WI38 (cell line): ENCODE measurements around the gene MAP3K7CL.

Source experiments
- H3K4me3 ChIP-seq: 2 replicates; pipeline ENCODE4 v1.5.1; 2011; ENCODE audit warnings: low read depth, mild to moderate bottlenecking, control low read depth, low read length
- TF ChIP-seq, protein P1 (sequence below): IDR thresholded peaks from 2 replicates; pipeline ENCODE4 v1.5.1; 2012; ENCODE audit warnings: low read depth, mild to moderate bottlenecking, control low read depth, low read length

Gene MAP3K7CL

DNA sequence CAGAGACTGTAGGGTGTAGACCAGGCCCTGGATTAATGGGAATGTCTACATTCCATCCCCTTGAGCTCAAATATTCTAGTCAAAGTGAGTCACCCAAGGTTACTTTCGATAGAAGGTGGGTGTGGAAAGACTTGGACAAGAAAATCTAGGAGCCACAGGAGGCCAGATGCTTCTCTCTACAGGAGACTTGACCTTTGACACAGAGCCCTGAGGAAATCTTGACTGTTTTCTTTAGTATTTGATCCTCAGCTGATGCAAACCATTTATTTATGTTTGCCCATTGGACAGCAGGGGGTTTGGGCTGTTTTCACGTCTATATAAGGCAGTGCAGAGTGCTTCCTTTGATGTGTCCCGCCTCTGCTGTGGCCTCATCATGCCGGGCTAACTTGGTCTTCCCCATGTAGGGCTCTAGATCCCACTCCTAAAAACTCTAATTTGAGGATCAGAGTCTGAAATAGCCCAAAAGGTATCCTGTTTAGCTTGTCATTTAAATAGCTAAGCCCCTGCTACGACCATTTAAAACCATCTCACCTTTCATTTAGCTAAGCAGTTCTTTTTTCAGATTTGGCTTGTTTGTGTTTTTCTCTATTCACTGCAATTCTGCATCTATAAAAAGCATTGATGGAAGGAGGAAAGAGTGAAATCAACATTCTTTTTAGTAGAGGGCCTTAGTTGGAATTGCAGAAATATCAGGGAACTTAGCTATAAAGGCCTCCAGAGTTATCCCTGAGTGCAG is 15.5 kb upstream of the MAP3K7CL start:
- TF ChIP-seq, protein P1, sequence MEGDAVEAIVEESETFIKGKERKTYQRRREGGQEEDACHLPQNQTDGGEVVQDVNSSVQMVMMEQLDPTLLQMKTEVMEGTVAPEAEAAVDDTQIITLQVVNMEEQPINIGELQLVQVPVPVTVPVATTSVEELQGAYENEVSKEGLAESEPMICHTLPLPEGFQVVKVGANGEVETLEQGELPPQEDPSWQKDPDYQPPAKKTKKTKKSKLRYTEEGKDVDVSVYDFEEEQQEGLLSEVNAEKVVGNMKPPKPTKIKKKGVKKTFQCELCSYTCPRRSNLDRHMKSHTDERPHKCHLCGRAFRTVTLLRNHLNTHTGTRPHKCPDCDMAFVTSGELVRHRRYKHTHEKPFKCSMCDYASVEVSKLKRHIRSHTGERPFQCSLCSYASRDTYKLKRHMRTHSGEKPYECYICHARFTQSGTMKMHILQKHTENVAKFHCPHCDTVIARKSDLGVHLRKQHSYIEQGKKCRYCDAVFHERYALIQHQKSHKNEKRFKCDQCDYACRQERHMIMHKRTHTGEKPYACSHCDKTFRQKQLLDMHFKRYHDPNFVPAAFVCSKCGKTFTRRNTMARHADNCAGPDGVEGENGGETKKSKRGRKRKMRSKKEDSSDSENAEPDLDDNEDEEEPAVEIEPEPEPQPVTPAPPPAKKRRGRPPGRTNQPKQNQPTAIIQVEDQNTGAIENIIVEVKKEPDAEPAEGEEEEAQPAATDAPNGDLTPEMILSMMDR, result no peak
- no peak overlapping the region for H3K4me3 ChIP-seq

DNA sequence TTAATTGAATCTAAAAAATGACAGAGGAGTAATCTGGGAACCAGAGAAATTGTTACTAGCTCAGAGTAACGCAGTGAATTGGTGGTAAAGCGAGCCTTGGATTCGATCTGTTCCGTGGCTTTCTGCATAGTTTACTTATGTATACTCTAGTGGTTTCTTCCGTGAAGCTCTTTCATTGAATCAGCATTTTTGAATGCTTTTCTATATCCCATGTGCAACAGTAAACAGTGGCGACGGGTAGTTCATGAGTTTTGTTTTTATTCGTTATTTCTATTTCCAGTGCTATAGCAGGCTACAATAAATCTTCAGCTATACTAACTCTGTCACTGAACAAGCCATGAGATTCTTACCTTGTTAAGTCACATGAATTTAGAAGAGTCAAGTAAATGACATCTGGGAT is 14.5 kb upstream of the MAP3K7CL start:
- TF ChIP-seq, protein P1, result no peak
- no peak overlapping the region for H3K4me3 ChIP-seq

DNA sequence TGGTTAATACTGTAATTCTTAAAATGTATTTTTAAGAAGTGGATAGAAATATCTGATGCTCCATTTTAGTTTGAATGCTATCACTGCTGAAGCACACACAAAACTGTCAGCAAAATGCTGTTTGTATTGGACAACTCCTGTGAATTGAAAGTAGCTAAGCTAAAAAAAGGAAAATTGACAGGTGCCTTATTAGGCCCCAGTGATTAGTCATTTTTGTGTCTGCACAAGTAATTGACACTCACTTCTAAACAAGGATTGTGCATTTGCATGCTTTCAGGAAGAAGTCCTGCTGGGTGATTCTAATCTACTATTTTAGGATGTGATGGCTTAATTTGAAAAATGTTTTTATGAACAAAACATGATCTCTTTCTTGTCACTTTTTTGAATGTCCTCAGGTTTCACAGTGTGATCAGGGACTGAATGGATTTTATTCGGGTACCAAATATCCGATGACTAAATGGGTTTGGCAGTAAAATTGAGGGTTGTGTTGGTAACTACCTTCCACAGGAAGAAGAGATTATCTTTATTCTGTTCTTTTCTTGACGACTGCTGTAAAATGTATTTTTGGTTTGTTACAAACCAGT is 13.0 kb upstream of the MAP3K7CL start:
- no peak overlapping the region for H3K4me3 ChIP-seq
- TF ChIP-seq, protein P1, result no peak

DNA sequence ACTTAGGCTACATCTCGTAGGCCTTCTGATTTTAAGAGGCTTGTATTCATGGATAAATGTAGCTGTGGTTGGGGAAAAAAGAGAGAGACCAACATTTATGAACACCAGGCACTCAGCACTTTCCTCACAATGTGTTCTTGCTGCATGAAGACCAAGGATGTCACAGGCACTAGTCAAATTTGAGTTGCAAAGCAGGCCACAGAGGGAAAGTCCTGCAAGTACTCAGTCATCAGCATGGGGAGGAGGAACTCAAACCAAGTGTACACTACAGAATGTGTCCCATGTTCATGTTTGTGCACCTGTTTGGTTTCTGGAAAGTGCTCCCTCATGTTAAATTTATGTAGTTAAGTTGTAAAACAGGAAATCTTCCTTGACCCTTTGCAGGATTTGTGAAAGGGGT is 8.7 kb upstream of the MAP3K7CL start:
- no peak overlapping the region for H3K4me3 ChIP-seq
- TF ChIP-seq, protein P1, result no peak

DNA sequence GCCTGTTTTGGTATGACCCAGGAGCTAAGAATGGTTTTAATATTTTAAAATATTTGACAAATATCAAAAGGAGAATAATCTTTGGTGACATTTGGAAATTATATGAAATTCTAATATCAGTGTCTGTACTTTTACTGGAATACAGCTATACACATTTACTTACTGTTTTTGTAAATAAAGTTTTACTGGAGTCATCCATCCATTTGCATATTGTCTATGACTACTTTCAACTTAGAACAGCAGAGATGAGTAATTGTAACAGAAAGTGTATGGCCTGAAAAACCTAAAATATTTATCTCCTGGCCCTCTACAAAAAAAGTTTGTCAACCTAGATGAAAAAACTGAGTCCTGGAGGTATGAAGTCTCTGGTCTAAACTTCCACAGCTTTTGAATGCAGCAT is 5.8 kb upstream of the MAP3K7CL start:
- H3K4me3 ChIP-seq, result no peak overlapping the region

DNA sequence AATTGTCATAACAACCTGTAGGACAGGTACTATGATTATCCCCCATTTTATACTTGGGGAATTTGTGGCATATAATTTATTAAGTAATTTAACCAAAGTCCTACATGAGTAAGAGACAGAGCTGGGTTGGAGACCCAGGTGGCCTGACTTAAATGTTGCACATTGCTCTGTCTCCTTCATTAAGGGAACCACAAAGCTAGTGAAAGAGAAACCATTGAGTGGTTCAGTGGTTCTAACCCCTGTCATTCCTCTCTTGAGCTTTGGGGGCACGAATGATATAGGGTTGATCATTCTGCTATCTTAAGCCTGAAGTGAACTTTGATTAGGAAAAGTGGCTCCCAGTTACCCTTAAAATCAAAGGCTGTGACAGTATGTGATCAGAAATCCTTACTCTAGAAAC is 5.3 kb upstream of the MAP3K7CL start:
- no peak overlapping the region for H3K4me3 ChIP-seq
- TF ChIP-seq, protein P1, result no peak

More for the DNA sequence above, 5.8 kb upstream of the MAP3K7CL start:
- TF ChIP-seq, protein P1, result no peak

DNA sequence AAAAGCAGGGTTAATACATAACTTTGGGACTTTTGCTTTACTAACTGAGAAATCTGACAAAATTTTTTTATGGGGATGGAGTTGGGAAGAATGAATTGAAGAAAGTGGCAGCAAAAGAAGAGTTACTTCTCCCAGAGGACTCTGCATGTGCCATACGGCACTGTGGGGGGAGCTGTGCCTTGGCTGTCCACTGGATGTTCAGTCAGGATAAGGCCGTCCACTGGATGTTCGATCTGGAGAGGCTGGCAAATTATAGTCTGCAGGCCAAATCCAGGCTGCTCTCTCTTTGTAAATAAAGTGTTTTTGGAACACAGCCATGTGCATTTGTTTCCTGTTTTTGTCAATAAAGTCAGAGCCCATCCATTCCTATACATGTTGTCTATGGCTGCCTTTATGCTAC is 4.5 kb upstream of the MAP3K7CL start:
- H3K4me3 ChIP-seq, result no peak overlapping the region
- TF ChIP-seq, protein P1, result no peak
